Choroid plexus epithelial cell (primary cell): ENCODE results near the gene PPIL3.

Experiments
- DNase-seq: peaks from one replicate; pipeline ENCODE4 v3.0.0-alpha.2; 2010; ENCODE audit warnings: low read depth
- H3K4me3 ChIP-seq: 2 replicates; pipeline ENCODE4 v1.5.1; 2011; ENCODE audit warnings: low read depth, mild to moderate bottlenecking, control low read depth, low read length, moderate library complexity
- CTCF ChIP-seq: conservative IDR thresholded peaks from 2 replicates; pipeline ENCODE4 v1.5.1; 2011; ENCODE audit warnings: low read depth, mild to moderate bottlenecking, control low read depth, inconsistent platforms, low read length, moderate library complexity

Gene PPIL3

GRCh38 chr2:200888704-200889625, at the start of gene PPIL3, which contains the start of gene NIF3L1:
Gene PPIL3, minus strand, starts transcription at chr2:200889077. Its CDS starts 1,462 bp downstream, at chr2:200887615.
Gene NIF3L1, plus strand, starts transcription at chr2:200889371. Its CDS starts 2,573 bp downstream, at chr2:200891944.
- peak; percentile 99 for DNase-seq
- TF ChIP-seq CTCF: no peak
- H3K4me3 ChIP-seq: peak within 1 kb of the TSS; percentile 77

GRCh38 chr2:200930947-200931626, 42.2 kb upstream of the PPIL3 start:
- H3K4me3 ChIP-seq: no peak overlapping the region
- TF ChIP-seq CTCF: no peak
- DNase-seq: peak; percentile 50

- no peak overlapping the region for H3K4me3 ChIP-seq
- TF ChIP-seq CTCF: no peak
- DNase-seq: peak; percentile 13
These were observed 40.7 kb upstream of the PPIL3 start for GRCh38 chr2:200929334-200930249.

GRCh38 chr2:200922439-200922838, 33.6 kb upstream of the PPIL3 start:
- no peak for DNase-seq
- no peak for TF ChIP-seq CTCF
- H3K4me3 ChIP-seq: no peak overlapping the region

GRCh38 chr2:200913654-200914053, 24.8 kb upstream of the PPIL3 start:
- DNase-seq: peak; percentile 77
- no peak overlapping the region for H3K4me3 ChIP-seq
- TF ChIP-seq CTCF: no peak

- no peak for TF ChIP-seq CTCF
- no peak for DNase-seq
- no peak overlapping the region for H3K4me3 ChIP-seq
These were observed 21.1 kb upstream of the PPIL3 start for GRCh38 chr2:200909958-200910357.
